NT2/D1 (cell line): ENCODE data around the gene JPH4.

Experiments
- YY1 ChIP-seq: IDR thresholded peaks from 2 replicates; pipeline ENCODE4 v1.6.1; 2011; ENCODE audit not compliant: insufficient read length, insufficient read depth
- ZNF274 ChIP-seq: IDR thresholded peaks from 2 replicates; pipeline ENCODE4 v1.6.1; 2011; ENCODE audit warnings: mild to moderate bottlenecking, low read depth, low read length

DNA sequence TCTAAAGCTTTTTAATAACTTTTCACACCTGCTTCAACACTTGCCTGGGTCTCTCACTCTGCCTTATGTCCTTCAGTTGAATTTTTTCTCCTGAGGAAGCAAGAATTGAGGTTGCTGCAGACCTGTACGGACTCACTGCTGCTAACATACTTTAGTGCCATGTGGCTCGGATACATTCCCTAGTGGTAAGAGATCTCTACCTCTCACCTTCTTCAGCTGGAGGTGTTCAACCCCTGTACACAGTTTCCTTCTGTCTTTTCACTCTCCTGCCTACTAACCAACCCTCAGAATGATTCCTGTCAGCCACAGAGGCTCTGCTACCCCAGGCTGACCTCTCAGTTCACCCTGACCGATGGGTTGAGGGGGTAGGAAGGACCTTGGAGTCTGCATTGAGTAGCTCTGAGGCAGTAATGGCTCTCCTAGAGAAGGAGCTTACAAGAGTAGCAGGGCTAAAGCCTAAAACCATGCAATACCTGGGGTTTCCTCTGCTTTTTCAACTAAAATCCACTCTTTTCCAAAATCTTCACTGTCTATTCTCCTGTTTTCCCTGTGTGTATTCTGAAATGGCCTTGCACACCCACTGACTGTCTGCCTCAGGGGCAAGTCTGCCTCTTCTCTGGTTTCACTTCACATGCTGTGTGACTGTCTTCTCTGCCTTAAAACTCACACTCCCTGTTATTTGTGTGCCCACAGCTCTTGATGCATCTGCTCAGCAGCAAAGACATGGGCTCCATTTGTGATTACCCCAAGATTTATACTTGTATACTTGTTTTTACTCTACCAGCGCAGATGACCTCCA is 43.5 kb upstream of the JPH4 start:
- TF ChIP-seq ZNF274 (no peak), YY1 (no peak)
